Neuron (in vitro differentiated cells): ENCODE measurements around the gene FRMD4A.

Experiments
- H2AFZ ChIP-seq: one replicate; pipeline ENCODE4 v1.6.1; 2013; ENCODE audit warnings: low read depth, mild to moderate bottlenecking, inconsistent platforms, low read length, moderate library complexity
- H3K27me3 ChIP-seq: one replicate; pipeline ENCODE4 v1.6.1; 2013; ENCODE audit warnings: low read length; ENCODE audit not compliant: insufficient read depth
- H3K36me3 ChIP-seq: one replicate; pipeline ENCODE4 v1.6.1; 2013; ENCODE audit warnings: low read length; ENCODE audit not compliant: insufficient read depth
- H3K4me1 ChIP-seq: one replicate; pipeline ENCODE4 v1.6.1; 2013; ENCODE audit warnings: low read length; ENCODE audit not compliant: insufficient read depth
- H3K4me3 ChIP-seq: 2 replicates; pipeline ENCODE4 v1.5.1; 2013; ENCODE audit warnings: mild to moderate bottlenecking, low read length, moderate library complexity
- H3K9me3 ChIP-seq: one replicate; pipeline ENCODE4 v1.6.1; 2013; ENCODE audit warnings: low read length

Gene FRMD4A

GRCh38 chr10:14017467-14017866 lies 313.3 kb downstream of the FRMD4A start:
- peaks cover 4% of the 10 kb centered on the region for H3K9me3 ChIP-seq
- H2AFZ ChIP-seq, result no peak overlapping the region
- H3K27me3 ChIP-seq, result no peaks in the 10 kb centered on the region
- no peaks in the 10 kb centered on the region for H3K36me3 ChIP-seq
- H3K4me1 ChIP-seq, result peaks cover 18% of the 10 kb centered on the region
- H3K4me3 ChIP-seq, result no peak overlapping the region

- no peaks in the 10 kb centered on the region for H3K36me3 ChIP-seq
- H3K4me3 ChIP-seq, result no peak overlapping the region
- no peaks in the 10 kb centered on the region for H3K27me3 ChIP-seq
- peaks cover 4% of the 10 kb centered on the region for H3K9me3 ChIP-seq
- peaks cover 19% of the 10 kb centered on the region for H3K4me1 ChIP-seq
- no peak overlapping the region for H2AFZ ChIP-seq
Measured at GRCh38 chr10:14016931-14017333, 313.8 kb downstream of the FRMD4A start.

DNA sequence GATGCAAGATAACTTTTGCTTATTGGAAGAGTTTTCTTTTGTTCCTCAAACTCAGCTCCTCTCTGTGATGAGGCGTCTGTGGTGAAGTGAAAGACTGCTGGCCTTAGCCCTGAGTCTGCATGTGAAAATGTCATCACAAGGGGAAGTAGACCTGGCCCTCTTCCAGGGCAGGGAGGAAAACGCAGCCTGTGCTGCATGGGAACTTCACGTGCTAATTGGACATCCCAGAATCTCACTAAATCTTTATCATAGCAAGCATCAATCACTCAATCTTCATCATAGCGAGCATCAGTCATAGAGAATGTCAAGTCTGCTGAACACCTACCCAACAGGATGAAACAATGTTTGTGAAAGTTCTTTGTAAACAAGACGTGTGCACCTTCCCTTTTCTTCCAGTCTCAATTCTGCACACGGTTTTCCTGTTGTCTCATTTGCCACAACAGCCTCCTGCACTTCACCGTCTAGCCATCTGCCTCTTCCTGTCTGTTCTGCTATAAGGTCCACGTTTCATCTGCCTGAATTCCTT lies 314.6 kb downstream of the FRMD4A start:
- Histone ChIP-seq H3K4me1 (peaks cover 19% of the 10 kb centered on the region), H3K9me3 (peaks cover 4% of the 10 kb centered on the region), H2AFZ (no peak overlapping the region), H3K36me3 (no peaks in the 10 kb centered on the region), H3K27me3 (no peaks in the 10 kb centered on the region), H3K4me3 (no peak overlapping the region)

DNA sequence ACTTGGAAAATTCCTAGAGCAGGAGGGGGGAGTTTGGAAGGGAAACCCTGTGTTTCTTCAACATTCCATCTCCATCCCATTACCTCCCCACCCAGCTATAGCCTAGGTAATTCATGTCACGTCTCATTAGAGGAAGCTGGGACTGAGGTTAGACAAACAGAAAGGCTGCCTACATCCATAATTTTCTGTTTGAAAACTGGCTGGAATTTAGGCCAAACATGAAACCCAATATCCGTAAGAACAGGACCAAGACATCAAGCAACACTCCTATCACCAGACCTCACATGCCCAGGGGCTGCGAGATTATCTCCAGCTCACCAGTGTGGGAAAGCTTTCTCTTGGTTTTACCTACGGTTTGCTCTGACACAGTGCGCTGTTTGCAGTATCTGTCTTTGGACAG lies 316.3 kb downstream of the FRMD4A start:
- Histone ChIP-seq H3K4me3 (no peak overlapping the region), H3K36me3 (no peaks in the 10 kb centered on the region), H3K27me3 (no peaks in the 10 kb centered on the region), H3K4me1 (peaks cover 20% of the 10 kb centered on the region), H2AFZ (no peak overlapping the region), H3K9me3 (peaks cover 4% of the 10 kb centered on the region)

GRCh38 chr10:14010769-14011574 lies 319.8 kb downstream of the FRMD4A start:
- H3K27me3 ChIP-seq, result no peaks in the 10 kb centered on the region
- no peaks in the 10 kb centered on the region for H3K9me3 ChIP-seq
- no peak overlapping the region for H3K4me3 ChIP-seq
- peaks cover 38% of the 10 kb centered on the region for H3K4me1 ChIP-seq
- H2AFZ ChIP-seq, result no peak overlapping the region
- H3K36me3 ChIP-seq, result no peaks in the 10 kb centered on the region

- peak overlapping the region; percentile 70 for H2AFZ ChIP-seq
- H3K4me1 ChIP-seq, result peaks cover 38% of the 10 kb centered on the region
- H3K27me3 ChIP-seq, result no peaks in the 10 kb centered on the region
- H3K4me3 ChIP-seq, result peak overlapping the region; percentile 38
- no peaks in the 10 kb centered on the region for H3K36me3 ChIP-seq
- no peaks in the 10 kb centered on the region for H3K9me3 ChIP-seq
Measured at GRCh38 chr10:14010101-14010558, 320.6 kb downstream of the FRMD4A start.

GRCh38 chr10:14009371-14010100 lies 321.2 kb downstream of the FRMD4A start:
- Histone ChIP-seq H2AFZ (peak overlapping the region; percentile 70), H3K4me3 (peak overlapping the region; percentile 38), H3K27me3 (no peaks in the 10 kb centered on the region), H3K36me3 (no peaks in the 10 kb centered on the region), H3K4me1 (peaks cover 38% of the 10 kb centered on the region), H3K9me3 (no peaks in the 10 kb centered on the region)

DNA sequence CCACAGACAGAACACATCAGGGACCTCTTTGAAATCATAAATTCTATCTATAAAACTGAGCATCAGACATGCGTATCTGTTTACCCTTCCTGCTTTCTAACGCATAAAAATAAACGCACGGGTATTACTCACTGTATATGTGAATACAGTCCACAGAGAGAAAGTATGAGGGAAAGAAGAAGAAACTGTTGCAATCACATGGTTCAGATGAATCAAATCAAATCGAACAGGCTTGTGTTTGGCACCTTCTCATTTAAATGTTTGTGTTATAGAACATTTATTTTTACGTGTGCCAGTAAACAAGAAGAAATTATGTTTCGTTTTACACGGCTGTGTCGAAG lies 322.0 kb downstream of the FRMD4A start:
- H3K4me3 ChIP-seq, result no peak overlapping the region

DNA sequence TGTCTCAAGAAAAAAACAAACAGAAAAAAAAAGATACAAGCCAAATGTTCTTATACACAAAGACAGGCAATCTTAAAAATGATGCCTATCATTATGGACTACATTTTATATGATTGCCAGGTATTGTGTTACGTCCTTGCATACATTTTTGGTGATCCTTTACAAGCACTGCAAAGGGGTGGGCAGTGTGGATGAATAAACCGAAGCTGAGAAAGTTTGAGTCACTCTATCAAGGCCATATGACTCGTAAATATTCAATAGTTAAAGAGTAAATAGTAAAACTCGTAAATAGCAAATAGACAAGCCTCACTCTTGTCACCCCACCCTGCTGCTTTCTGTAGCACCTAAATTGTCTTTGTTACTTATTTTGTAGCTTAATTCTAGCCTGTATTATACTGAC lies 326.2 kb downstream of the FRMD4A start:
- Histone ChIP-seq H3K9me3 (no peaks in the 10 kb centered on the region), H3K36me3 (no peaks in the 10 kb centered on the region), H3K27me3 (no peaks in the 10 kb centered on the region), H3K4me3 (no peak overlapping the region), H3K4me1 (peaks cover 27% of the 10 kb centered on the region), H2AFZ (no peak overlapping the region)

More for the DNA sequence above, 322.0 kb downstream of the FRMD4A start:
- no peaks in the 10 kb centered on the region for H3K36me3 ChIP-seq
- H3K4me1 ChIP-seq, result peaks cover 38% of the 10 kb centered on the region
- H3K27me3 ChIP-seq, result no peaks in the 10 kb centered on the region
- no peak overlapping the region for H2AFZ ChIP-seq
- no peaks in the 10 kb centered on the region for H3K9me3 ChIP-seq

DNA sequence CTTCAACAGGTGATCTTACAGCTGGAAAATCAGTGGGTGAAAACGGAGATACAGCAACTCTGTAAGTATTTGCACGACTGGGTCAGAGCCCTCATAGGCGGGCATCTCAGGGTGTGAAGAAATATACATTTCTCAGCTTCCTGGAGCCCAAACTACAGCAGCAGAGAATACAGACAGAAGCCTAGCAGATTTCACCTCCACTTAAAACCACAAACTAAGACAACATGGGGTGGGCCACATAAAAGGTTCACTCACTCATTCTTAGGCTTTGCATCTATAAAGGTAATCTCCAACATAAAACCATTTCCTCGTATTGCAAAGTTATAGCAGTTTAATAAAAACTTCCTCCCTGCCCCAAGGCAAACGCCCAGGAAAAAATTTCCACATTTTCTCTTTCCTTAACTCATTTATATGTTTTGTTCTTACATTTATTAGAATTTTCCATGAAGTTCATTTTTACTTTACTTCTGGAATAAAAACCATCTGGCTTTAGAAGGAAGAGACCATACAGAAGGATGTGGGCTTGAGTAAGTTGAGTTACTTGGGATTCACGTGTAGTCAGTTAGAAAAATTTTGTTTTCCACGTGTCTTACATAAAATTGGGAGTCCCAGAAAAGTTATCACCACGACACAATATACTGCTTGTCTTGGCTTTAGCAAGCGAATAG lies 327.1 kb downstream of the FRMD4A start:
- no peak overlapping the region for H3K4me3 ChIP-seq
- H3K27me3 ChIP-seq, result no peaks in the 10 kb centered on the region
- no peak overlapping the region for H2AFZ ChIP-seq

GRCh38 chr10:14001298-14002040 lies 329.3 kb downstream of the FRMD4A start:
- Histone ChIP-seq H3K4me1 (peaks cover 7% of the 10 kb centered on the region), H3K9me3 (peaks cover 3% of the 10 kb centered on the region), H3K36me3 (no peaks in the 10 kb centered on the region), H3K27me3 (no peaks in the 10 kb centered on the region), H3K4me3 (no peak overlapping the region), H2AFZ (no peak overlapping the region)

More for the DNA sequence above, 327.1 kb downstream of the FRMD4A start:
- no peaks in the 10 kb centered on the region for H3K36me3 ChIP-seq
- H3K9me3 ChIP-seq, result peaks cover 3% of the 10 kb centered on the region
- peaks cover 18% of the 10 kb centered on the region for H3K4me1 ChIP-seq

GRCh38 chr10:13998163-13998835 lies 332.4 kb downstream of the FRMD4A start:
- H3K4me3 ChIP-seq, result no peak overlapping the region
- H2AFZ ChIP-seq, result no peak overlapping the region

More at GRCh38 chr10:13998163-13998835, 332.4 kb downstream of the FRMD4A start:
- Histone ChIP-seq H3K36me3 (no peaks in the 10 kb centered on the region), H3K4me1 (peaks cover 7% of the 10 kb centered on the region), H3K9me3 (peaks cover 3% of the 10 kb centered on the region), H3K27me3 (no peaks in the 10 kb centered on the region)
